Activated naive CD8-positive, alpha-beta T cell treated with anti-CD3 and anti-CD28 coated beads, Interleukin-2, amount 10 ng/mL, durations not matched to agents 7 days and 5 days (primary cell): ENCODE results near the gene PCSK5. TPM values are rescaled to one million over a fixed set of nuclear protein-coding genes. Genes with fewer than 3 reads are reported as not detected.

Source experiments
- ATAC-seq: fragments of 150-1000 bp; cut with Tn5 transposase; one replicate; pipeline ENCODE4 v1.10.0; 2021; ENCODE audit warnings: low read depth, moderate library complexity
- POLR2A ChIA-PET: fragments of 350-600 bp; sonication (Branson Sonifier 250); formaldehyde crosslinking; loops from one replicate; lab custom pipeline; 2021; ENCODE audit warnings: antibody characterized with exemption; lab: Charles Lee
- DNase-seq: peaks from one replicate; pipeline ENCODE4 v3.0.0; 2021
- H3K27ac Mint-ChIP-seq: one replicate; pipeline ENCODE4 v1.8.0; 2022; ENCODE audit warnings: mild to moderate bottlenecking, mixed read lengths
- H3K27me3 Mint-ChIP-seq: one replicate; pipeline ENCODE4 v1.8.0; 2022; ENCODE audit warnings: mild to moderate bottlenecking, moderate library complexity, mixed read lengths
- H3K36me3 Mint-ChIP-seq: one replicate; pipeline ENCODE4 v1.8.0; 2021; ENCODE audit warnings: mild to moderate bottlenecking, mixed read lengths
- H3K4me1 Mint-ChIP-seq: one replicate; pipeline ENCODE4 v1.8.0; 2021; ENCODE audit warnings: mixed read lengths
- H3K4me3 Mint-ChIP-seq: one replicate; pipeline ENCODE4 v1.8.0; 2022; ENCODE audit warnings: mild to moderate bottlenecking, moderate library complexity, mixed read lengths
- H3K9me3 Mint-ChIP-seq: one replicate; pipeline ENCODE4 v1.8.0; 2021; ENCODE audit warnings: mixed read lengths
- total RNA-seq, 2 experiments: library from RNA; stranded (reverse); gene quantifications; one replicate each; pipeline ENCODE4 v1.2.3, GENCODE V29; 2021

Gene PCSK5
- total RNA-seq, 2 experiments from 2014 or later, result 6.0 to 7.1 TPM

- H3K4me3 Mint-ChIP-seq, result no peak overlapping the region
- H3K9me3 Mint-ChIP-seq, result no peaks in the 10 kb centered on the region
- ATAC-seq, result no peak
- H3K27ac Mint-ChIP-seq, result no peak overlapping the region
- DNase-seq, result no peak
- peaks cover 3% of the 10 kb centered on the region for H3K4me1 Mint-ChIP-seq
- no peaks in the 10 kb centered on the region for H3K27me3 Mint-ChIP-seq
- POLR2A ChIA-PET, result no interaction called here
- H3K36me3 Mint-ChIP-seq, result no peaks in the 10 kb centered on the region
Observed at GRCh38 chr9:75914002-75914401, 23.5 kb downstream of the PCSK5 start.

- Mint-ChIP-seq H3K27me3 (no peaks in the 10 kb centered on the region), H3K9me3 (no peaks in the 10 kb centered on the region), H3K36me3 (no peaks in the 10 kb centered on the region), H3K27ac (no peak overlapping the region), H3K4me3 (no peak overlapping the region), H3K4me1 (peaks cover 3% of the 10 kb centered on the region)
- POLR2A ChIA-PET, result no interaction called here
- no peak for DNase-seq
- no peak for ATAC-seq
Observed at GRCh38 chr9:75914883-75915452, 24.5 kb downstream of the PCSK5 start.

DNA sequence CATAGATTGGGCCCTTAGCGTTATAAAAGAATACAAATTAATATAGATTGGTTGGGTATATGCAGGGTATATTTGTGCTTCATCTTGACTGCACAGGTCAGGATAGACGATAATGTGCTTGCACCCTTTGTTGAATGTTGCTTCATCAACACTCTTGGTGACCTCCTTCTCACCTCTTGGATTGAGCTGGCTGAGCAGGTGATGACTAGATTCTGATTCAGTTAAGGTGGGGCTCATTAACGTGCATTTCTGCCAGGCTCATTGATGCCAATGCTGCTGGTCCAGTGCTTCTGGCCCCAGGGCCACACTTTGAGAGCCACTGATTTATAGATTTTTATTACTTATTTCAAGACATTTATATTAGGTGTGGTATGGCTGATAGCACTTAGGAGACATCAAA lies 27.7 kb downstream of the PCSK5 start:
- H3K4me3 Mint-ChIP-seq, result no peak overlapping the region
- H3K36me3 Mint-ChIP-seq, result no peaks in the 10 kb centered on the region
- H3K27me3 Mint-ChIP-seq, result no peaks in the 10 kb centered on the region
- no peak overlapping the region for H3K27ac Mint-ChIP-seq
- POLR2A ChIA-PET, result no interaction called here
- DNase-seq, result no peak
- H3K4me1 Mint-ChIP-seq, result no peaks in the 10 kb centered on the region
- ATAC-seq, result no peak
- no peaks in the 10 kb centered on the region for H3K9me3 Mint-ChIP-seq

- POLR2A ChIA-PET, result no interaction called here
Observed at GRCh38 chr9:75918909-75919308, 28.4 kb downstream of the PCSK5 start.

GRCh38 chr9:75921391-75922127 lies 31.1 kb downstream of the PCSK5 start:
- Mint-ChIP-seq H3K4me1 (no peaks in the 10 kb centered on the region), H3K9me3 (no peaks in the 10 kb centered on the region), H3K36me3 (no peaks in the 10 kb centered on the region), H3K4me3 (no peak overlapping the region), H3K27ac (no peak overlapping the region), H3K27me3 (no peaks in the 10 kb centered on the region)
- no peak for ATAC-seq
- POLR2A ChIA-PET, result no interaction called here
- DNase-seq, result no peak

More at GRCh38 chr9:75918909-75919308, 28.4 kb downstream of the PCSK5 start:
- Mint-ChIP-seq H3K4me3 (no peak overlapping the region), H3K4me1 (no peaks in the 10 kb centered on the region), H3K27ac (no peak overlapping the region), H3K27me3 (no peaks in the 10 kb centered on the region), H3K36me3 (no peaks in the 10 kb centered on the region), H3K9me3 (no peaks in the 10 kb centered on the region)
- no peak for ATAC-seq
- DNase-seq, result no peak

GRCh38 chr9:75926385-75926784 lies 35.9 kb downstream of the PCSK5 start:
- H3K27ac Mint-ChIP-seq, result no peak overlapping the region
- H3K4me1 Mint-ChIP-seq, result peaks cover 3% of the 10 kb centered on the region
- H3K27me3 Mint-ChIP-seq, result no peaks in the 10 kb centered on the region
- H3K4me3 Mint-ChIP-seq, result no peak overlapping the region
- H3K36me3 Mint-ChIP-seq, result peaks cover 3% of the 10 kb centered on the region
- DNase-seq (no peak), ATAC-seq (no peak)
- POLR2A ChIA-PET, result no interaction called here
- H3K9me3 Mint-ChIP-seq, result no peaks in the 10 kb centered on the region

DNA sequence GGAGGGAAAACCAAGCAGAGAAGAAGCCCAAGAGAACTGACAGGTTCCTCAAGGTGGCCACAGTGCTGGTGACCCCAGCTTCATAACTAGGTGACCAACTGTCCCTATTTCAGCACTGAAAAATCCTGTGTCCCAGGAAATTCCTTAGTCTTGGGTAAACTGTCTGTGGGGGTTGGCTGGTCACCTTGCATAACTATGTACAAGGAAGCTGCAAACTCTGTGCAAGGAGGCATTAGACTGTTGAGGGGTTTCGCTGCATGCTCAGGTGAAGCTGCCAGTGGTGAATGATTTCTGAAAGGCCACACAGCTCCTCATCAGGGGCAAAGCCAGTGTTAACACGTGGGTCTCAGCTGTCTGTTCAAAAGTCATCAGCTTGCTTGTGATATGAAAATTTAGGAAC lies 36.9 kb downstream of the PCSK5 start:
- H3K27ac Mint-ChIP-seq, result no peak overlapping the region
- ATAC-seq, result no peak
- H3K4me1 Mint-ChIP-seq, result peaks cover 3% of the 10 kb centered on the region
- H3K27me3 Mint-ChIP-seq, result no peaks in the 10 kb centered on the region
- no peaks in the 10 kb centered on the region for H3K9me3 Mint-ChIP-seq
- DNase-seq, result no peak
- POLR2A ChIA-PET, result no interaction called here
- H3K4me3 Mint-ChIP-seq, result no peak overlapping the region
- peaks cover 3% of the 10 kb centered on the region for H3K36me3 Mint-ChIP-seq

DNA sequence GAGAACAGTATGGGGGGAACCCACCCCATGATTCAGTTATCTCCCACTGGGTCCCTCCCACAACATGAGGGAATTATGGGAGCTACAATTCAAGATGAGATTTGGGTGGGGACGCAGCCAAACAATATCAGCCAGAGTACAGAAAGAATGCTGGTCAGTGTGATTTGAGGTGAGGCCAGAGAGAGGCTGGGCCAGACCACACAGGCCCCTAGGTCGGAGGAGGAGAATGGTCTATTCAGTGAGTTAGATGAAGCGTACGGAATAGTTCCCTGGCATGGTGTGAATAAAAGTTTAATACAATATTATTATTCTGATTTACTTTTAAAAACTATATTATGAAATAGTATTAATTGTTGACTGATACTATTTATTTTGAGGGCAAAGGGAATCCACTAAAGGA lies 39.7 kb downstream of the PCSK5 start:
- POLR2A ChIA-PET, result no interaction called here
- ATAC-seq, result no peak
- no peak for DNase-seq
- Mint-ChIP-seq H3K27ac (no peak overlapping the region), H3K9me3 (no peaks in the 10 kb centered on the region), H3K27me3 (no peaks in the 10 kb centered on the region), H3K4me1 (peaks cover 3% of the 10 kb centered on the region), H3K36me3 (peaks cover 16% of the 10 kb centered on the region), H3K4me3 (no peak overlapping the region)

DNA sequence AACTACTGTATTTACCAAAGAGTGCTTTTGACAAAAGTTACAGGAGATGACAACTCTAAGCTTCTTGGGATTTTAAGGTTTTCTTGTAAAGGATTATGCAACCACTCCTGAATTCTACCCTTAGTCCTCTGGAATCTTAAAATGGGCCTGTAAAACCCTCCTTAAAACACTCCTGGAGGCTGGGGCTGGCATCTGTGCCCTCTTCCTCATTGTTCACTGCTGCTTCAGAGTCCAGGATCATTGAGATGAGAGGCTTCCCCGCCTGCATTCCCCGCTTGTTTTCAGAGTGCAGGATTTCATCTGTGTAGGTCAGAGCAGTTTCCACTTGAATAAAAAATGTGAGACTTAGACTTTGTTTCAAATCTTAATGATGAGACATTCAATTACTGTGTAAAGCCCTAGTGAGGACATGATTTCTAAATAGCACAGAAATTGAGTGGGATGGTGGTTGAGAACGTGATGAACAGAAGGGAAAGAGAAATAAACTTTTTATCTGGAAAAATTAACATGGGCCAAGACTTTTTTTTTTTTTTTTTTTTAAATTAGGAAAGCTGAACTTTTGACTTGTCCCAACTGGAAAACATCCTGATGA lies 40.4 kb downstream of the PCSK5 start:
- no peaks in the 10 kb centered on the region for H3K9me3 Mint-ChIP-seq
- peaks cover 3% of the 10 kb centered on the region for H3K4me1 Mint-ChIP-seq
- no peak for ATAC-seq
- H3K27me3 Mint-ChIP-seq, result no peaks in the 10 kb centered on the region
- H3K27ac Mint-ChIP-seq, result no peak overlapping the region
- H3K4me3 Mint-ChIP-seq, result no peak overlapping the region
- POLR2A ChIA-PET, result no interaction called here
- H3K36me3 Mint-ChIP-seq, result peaks cover 16% of the 10 kb centered on the region
- no peak for DNase-seq

DNA sequence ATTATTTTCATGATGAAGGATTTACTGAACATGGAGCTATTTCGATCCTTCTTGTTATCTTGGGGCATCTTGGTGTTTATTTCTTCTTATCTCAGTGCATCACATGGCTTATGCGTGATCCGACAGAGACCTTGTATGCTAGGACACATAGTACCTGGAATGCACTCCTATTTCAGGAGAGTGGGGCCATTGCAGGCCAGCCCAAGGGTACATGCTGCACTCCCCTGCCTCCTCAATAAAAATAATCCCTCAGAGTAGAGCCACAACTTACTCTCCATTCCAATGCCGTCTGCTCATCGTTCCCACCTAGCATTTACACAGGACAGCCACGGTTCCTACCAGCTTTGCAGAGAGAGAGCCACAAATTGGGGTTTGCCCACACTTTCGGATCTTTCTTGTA lies 43.5 kb downstream of the PCSK5 start:
- no peaks in the 10 kb centered on the region for H3K27me3 Mint-ChIP-seq

GRCh38 chr9:75935591-75935990 lies 45.1 kb downstream of the PCSK5 start:
- Mint-ChIP-seq H3K27ac (no peak overlapping the region), H3K9me3 (no peaks in the 10 kb centered on the region), H3K4me3 (no peak overlapping the region), H3K36me3 (peaks cover 18% of the 10 kb centered on the region), H3K4me1 (peaks cover 11% of the 10 kb centered on the region), H3K27me3 (no peaks in the 10 kb centered on the region)
- ATAC-seq (no peak), DNase-seq (no peak)
- POLR2A ChIA-PET, result no interaction called here

More for the DNA sequence above, 43.5 kb downstream of the PCSK5 start:
- Mint-ChIP-seq H3K27ac (no peak overlapping the region), H3K4me3 (no peak overlapping the region), H3K9me3 (no peaks in the 10 kb centered on the region), H3K36me3 (peaks cover 21% of the 10 kb centered on the region), H3K4me1 (peaks cover 14% of the 10 kb centered on the region)
- POLR2A ChIA-PET, result no interaction called here
- ATAC-seq, result no peak
- no peak for DNase-seq

DNA sequence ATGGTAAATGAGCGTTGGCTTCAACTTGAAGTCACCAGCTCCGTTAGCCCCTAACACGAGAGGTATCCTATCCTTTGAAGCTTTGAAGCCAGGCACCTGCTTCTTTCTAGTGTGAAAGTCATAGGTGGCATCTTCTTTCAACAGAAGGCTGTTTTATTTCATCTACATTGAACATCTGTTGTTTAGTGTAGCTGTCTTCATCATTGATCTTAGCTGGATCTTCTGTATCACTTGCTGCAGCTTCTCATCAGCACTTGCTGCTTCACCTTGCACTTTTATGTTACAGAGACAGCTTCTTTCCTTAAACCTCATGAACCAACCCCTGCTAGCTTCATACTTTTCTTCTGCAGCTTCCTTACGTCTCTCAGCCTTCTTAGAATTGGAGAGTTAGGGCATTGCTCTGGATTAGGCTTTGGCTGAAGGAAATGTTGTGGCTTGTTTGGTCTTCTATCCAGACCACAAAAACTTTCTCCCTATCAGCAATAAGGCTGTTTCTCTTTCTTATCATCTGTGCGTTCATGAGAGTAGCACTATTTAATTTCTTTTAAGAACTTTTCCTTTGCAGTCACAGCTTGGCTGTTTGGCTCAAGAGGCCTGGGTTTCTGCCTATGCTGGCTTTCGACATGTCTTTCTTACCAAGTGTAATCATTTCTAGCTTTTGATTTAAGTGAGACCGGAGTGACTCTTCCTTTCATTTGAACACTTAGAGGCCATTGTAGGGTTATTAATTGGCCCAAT lies 47.2 kb downstream of the PCSK5 start:
- no peaks in the 10 kb centered on the region for H3K27me3 Mint-ChIP-seq
- ATAC-seq (no peak), DNase-seq (no peak)
- H3K27ac Mint-ChIP-seq, result no peak overlapping the region
- H3K4me1 Mint-ChIP-seq, result peaks cover 11% of the 10 kb centered on the region
- POLR2A ChIA-PET, result no interaction called here
- H3K36me3 Mint-ChIP-seq, result peaks cover 19% of the 10 kb centered on the region
- H3K4me3 Mint-ChIP-seq, result no peak overlapping the region
- H3K9me3 Mint-ChIP-seq, result no peaks in the 10 kb centered on the region

GRCh38 chr9:75938946-75939345 lies 48.5 kb downstream of the PCSK5 start:
- Mint-ChIP-seq H3K27ac (no peak overlapping the region), H3K4me1 (peaks cover 11% of the 10 kb centered on the region), H3K27me3 (no peaks in the 10 kb centered on the region), H3K4me3 (no peak overlapping the region), H3K9me3 (no peaks in the 10 kb centered on the region), H3K36me3 (peaks cover 12% of the 10 kb centered on the region)
- ATAC-seq (no peak), DNase-seq (no peak)
- POLR2A ChIA-PET, result no interaction called here
